GM10266 (cell line): ENCODE data around the gene CYB561D2.

Experiments
- DNase-seq: peaks from one replicate; pipeline ENCODE4 v3.0.0; 2012; ENCODE audit errors: extremely low spot score
- CTCF ChIP-seq: IDR thresholded peaks from 2 replicates; pipeline ENCODE4 v1.5.1; 2012; ENCODE audit warnings: mild to moderate bottlenecking, low read depth; ENCODE audit not compliant: control insufficient read depth, insufficient read depth; ENCODE audit errors: missing control alignments

CYB561D2 gene

GRCh38 chr3:50380405-50381085 is 29.9 kb downstream of the CYB561D2 start:
- no peak for TF ChIP-seq CTCF
- DNase-seq = no peak

- no peak for TF ChIP-seq CTCF
- DNase-seq = no peak
Observed at GRCh38 chr3:50381383-50381782, 30.7 kb downstream of the CYB561D2 start.

- DNase-seq = no peak
- TF ChIP-seq CTCF = no peak
Observed at GRCh38 chr3:50382722-50383121, 32.1 kb downstream of the CYB561D2 start.

GRCh38 chr3:50383750-50384149 is 33.1 kb downstream of the CYB561D2 start:
- TF ChIP-seq CTCF = no peak

GRCh38 chr3:50385754-50386153 is 35.1 kb downstream of the CYB561D2 start:
- DNase-seq = no peak
- no peak for TF ChIP-seq CTCF

More at GRCh38 chr3:50383750-50384149, 33.1 kb downstream of the CYB561D2 start:
- DNase-seq = no peak

GRCh38 chr3:50388016-50388719 is 37.5 kb downstream of the CYB561D2 start:
- no peak for DNase-seq
- peak; percentile 27 for TF ChIP-seq CTCF
